Measurements from ENCODE around the gene NCOA1. TPM values are rescaled to one million over a fixed set of nuclear protein-coding genes. Genes with fewer than 3 reads are reported as not detected.

The NCOA1 gene
- total RNA-seq, 1 experiment from 2014 or later, result 11.6 TPM

DNA sequence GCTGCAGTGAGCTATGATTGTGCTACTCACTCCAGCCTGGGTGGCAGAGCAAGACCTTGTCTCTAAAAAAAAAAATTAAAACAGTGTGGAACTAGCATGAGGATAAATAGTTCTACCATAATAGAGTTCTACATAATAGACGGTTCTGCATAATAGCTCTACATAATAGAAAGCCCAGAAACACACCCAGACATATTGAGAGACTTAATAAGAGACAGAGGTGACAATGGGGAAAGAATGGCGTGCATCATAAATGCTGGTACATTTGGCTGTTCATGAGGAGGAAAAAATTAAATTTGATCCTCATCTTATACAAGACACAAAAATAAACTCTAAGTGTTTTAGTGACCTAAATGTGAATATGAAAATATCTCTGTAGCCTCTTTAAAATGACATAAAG is 243.7 kb downstream of the NCOA1 start:
- Histone ChIP-seq H3F3A (ENCODE audit: insufficient read depth, low read depth) (0 out of 2 replicates have a peak, but pooled peaks cover 4% of the 10 kb centered on the region), H3K9me2 (ENCODE audit: insufficient read depth) (no peaks in the 10 kb centered on the region), H4K20me1 (ENCODE audit: insufficient read depth) (no peaks in the 10 kb centered on the region), H3K9me3 (ENCODE audit: insufficient read depth, low read depth) (no peaks in the 10 kb centered on the region), H2AFZ (no peak overlapping the region), H3K27me3 (ENCODE audit: insufficient read depth, low read depth) (no peaks in the 10 kb centered on the region), H3K4me2 (no peak overlapping the region), H3K4me1 (replicated peaks; ENCODE audit: insufficient read depth) (no peaks in the 10 kb centered on the region), H3K36me3 (ENCODE audit: low read depth) (no peaks in the 10 kb centered on the region), H3K4me3 (no peak overlapping the region), H3K27ac (no peak overlapping the region), H3K79me2 (ENCODE audit: low read depth) (no peaks in the 10 kb centered on the region)
- ChIA-PET POLR2A (ENCODE audit: unreplicated experiment) (no interaction called here), CTCF (no interaction called here)
- intact Hi-C loops (cut with micrococcal nuclease; ENCODE audit: unreplicated experiment), result no loop called here
- no TSS peak for BruUV-seq (replicated peaks)
- TF ChIP-seq CTCF (conservative IDR thresholded peaks at IDR 0.05), result no peak
- TF ChIP-seq EZH2 (IDR thresholded peaks at IDR 0.05; ENCODE audit: low read depth), result no peak
- no peak for DNase-seq

DNA sequence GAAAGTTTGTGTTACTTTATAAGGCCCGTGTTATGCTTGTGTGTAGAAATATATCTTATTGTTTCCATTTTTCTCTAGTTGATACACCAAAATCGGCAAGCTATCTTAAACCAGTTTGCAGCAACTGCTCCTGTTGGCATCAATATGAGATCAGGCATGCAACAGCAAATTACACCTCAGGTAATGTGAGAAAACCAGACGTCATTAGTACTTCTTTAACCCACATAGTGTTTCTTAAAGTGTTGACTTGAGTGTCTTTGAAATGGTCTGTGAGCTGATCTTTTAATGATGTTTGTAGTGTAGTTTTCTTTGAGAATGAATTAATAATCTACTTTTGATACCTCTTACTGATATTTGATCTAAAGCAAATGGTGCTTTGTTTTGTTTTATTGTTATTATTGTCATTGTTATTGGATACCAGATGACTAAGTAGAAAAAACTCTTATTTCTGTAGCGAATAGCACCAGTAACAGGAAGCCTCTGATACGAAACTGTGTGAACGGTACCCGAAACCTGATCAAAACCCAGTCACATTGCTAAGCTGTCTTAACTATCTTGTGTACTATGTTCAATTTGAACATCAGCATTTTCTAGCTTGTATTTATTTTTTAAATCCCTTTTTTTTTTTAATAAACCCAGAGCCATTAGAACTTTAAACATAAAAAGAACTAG is 248.4 kb downstream of the NCOA1 start:
- no peak overlapping the region for H3K27ac ChIP-seq
- no peaks in the 10 kb centered on the region for H3K79me2 ChIP-seq (ENCODE audit: low read depth)
- no peaks in the 10 kb centered on the region for H3K27me3 ChIP-seq (ENCODE audit: insufficient read depth, low read depth)
- no peaks in the 10 kb centered on the region for H3K36me3 ChIP-seq (ENCODE audit: low read depth)
- no peak overlapping the region for H3K4me3 ChIP-seq
- H3F3A ChIP-seq (ENCODE audit: insufficient read depth, low read depth), result no peaks in the 10 kb centered on the region
- TF ChIP-seq EZH2 (IDR thresholded peaks at IDR 0.05; ENCODE audit: low read depth) (no peak), CTCF (conservative IDR thresholded peaks at IDR 0.05) (no peak)
- intact Hi-C loops (cut with micrococcal nuclease; ENCODE audit: unreplicated experiment), result no loop called here
- H3K4me2 ChIP-seq, result no peak overlapping the region
- H3K9me3 ChIP-seq (ENCODE audit: insufficient read depth, low read depth), result no peaks in the 10 kb centered on the region
- H2AFZ ChIP-seq, result no peak overlapping the region
- H3K4me1 ChIP-seq (replicated peaks; ENCODE audit: insufficient read depth), result no peaks in the 10 kb centered on the region
- peak in 1 of 2 experiments; percentile 36 for DNase-seq
- no peaks in the 10 kb centered on the region for H3K9me2 ChIP-seq (ENCODE audit: insufficient read depth)
- no peaks in the 10 kb centered on the region for H4K20me1 ChIP-seq (ENCODE audit: insufficient read depth)
- ChIA-PET POLR2A (ENCODE audit: unreplicated experiment) (no interaction called here), CTCF (interaction anchor here (0.6 kb wide), 1 partner anchor 31 kb away, joined by 3 read pairs; no protein-coding TSS in a partner anchor)
- no TSS peak for BruUV-seq (replicated peaks)

DNA sequence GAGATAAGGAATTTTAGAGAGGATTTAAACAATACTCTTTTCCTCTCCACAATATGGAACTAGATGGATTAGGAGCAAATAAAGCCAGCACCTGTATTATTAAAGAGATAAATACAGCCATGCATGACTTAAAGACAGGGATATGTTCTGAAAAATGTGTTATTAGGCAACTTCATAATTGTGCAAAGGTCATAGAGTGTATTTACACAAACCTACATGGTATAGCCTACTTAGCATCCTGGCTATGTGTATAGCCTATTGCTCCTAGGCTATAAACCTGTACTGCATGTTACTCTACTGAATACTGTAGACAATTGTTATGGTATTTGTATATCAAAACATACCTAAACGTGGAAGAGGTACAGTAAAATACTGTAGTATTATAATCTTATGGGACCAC is 249.1 kb downstream of the NCOA1 start:
- ChIA-PET POLR2A (ENCODE audit: unreplicated experiment) (no interaction called here), CTCF (no interaction called here)
- no peaks in the 10 kb centered on the region for H3K36me3 ChIP-seq (ENCODE audit: low read depth)
- no peak for TF ChIP-seq CTCF (conservative IDR thresholded peaks at IDR 0.05)
- TF ChIP-seq EZH2 (IDR thresholded peaks at IDR 0.05; ENCODE audit: low read depth), result no peak
- no peaks in the 10 kb centered on the region for H3K4me1 ChIP-seq (replicated peaks; ENCODE audit: insufficient read depth)
- H3K27ac ChIP-seq, result no peak overlapping the region
- H3K4me2 ChIP-seq, result no peak overlapping the region
- H3K9me2 ChIP-seq (ENCODE audit: insufficient read depth), result no peaks in the 10 kb centered on the region
- DNase-seq, result peak in 1 of 2 experiments; percentile 23
- H3K27me3 ChIP-seq (ENCODE audit: insufficient read depth, low read depth), result no peaks in the 10 kb centered on the region
- H3K79me2 ChIP-seq (ENCODE audit: low read depth), result no peaks in the 10 kb centered on the region
- no peak overlapping the region for H3K4me3 ChIP-seq
- no peaks in the 10 kb centered on the region for H4K20me1 ChIP-seq (ENCODE audit: insufficient read depth)
- intact Hi-C loops (cut with micrococcal nuclease; ENCODE audit: unreplicated experiment), result no loop called here
- H2AFZ ChIP-seq, result no peak overlapping the region
- BruUV-seq (replicated peaks), result no TSS peak
- H3F3A ChIP-seq (ENCODE audit: insufficient read depth, low read depth), result no peaks in the 10 kb centered on the region
- H3K9me3 ChIP-seq (ENCODE audit: insufficient read depth, low read depth), result no peaks in the 10 kb centered on the region
